Muscle of back (tissue), 11 donors: Measurements from ENCODE around the gene TIMM29. TPM values are rescaled to one million over a fixed set of nuclear protein-coding genes. Genes with fewer than 3 reads are reported as not detected.
A peak's percentile ranks its signal among the peaks of the same experiment; 100 is the strongest.

Source experiments
- DNase-seq, 3 donors: peaks; one replicate each; pipeline versions ENCODE4 v3.0.0 to v3.0.0-alpha.2; 2013
- polyA plus RNA-seq, 10 donors: library from polyadenylated mRNA; unstranded; fragments of 120-200 nt; gene quantifications; one replicate each; pipeline ENCODE4 v1.2.1, GENCODE V29; 2013; ENCODE audit not compliant: insufficient read length in 10 of 10

Gene TIMM29
- polyA plus RNA-seq, 10 donors, result 13.8 to 18.8 (median 16.8) TPM

GRCh38 chr19:10908380-10908960, 20.1 kb upstream of the TIMM29 start:
- DNase-seq, result no peak

- no peak for DNase-seq
These were observed 16.8 kb upstream of the TIMM29 start for GRCh38 chr19:10911579-10912363.

GRCh38 chr19:10912619-10913018, 16.0 kb upstream of the TIMM29 start:
- no peak for DNase-seq

- no peak for DNase-seq
These were observed 14.8 kb upstream of the TIMM29 start for GRCh38 chr19:10913716-10914340.

- peak; percentile 49 to 86 (median 58) for DNase-seq
These were observed 13.2 kb upstream of the TIMM29 start for GRCh38 chr19:10915130-10916091.

GRCh38 chr19:10916602-10917001, 12.0 kb upstream of the TIMM29 start:
- no peak for DNase-seq

GRCh38 chr19:10918359-10918758, 10.3 kb upstream of the TIMM29 start:
- no peak for DNase-seq

GRCh38 chr19:10919352-10920287, 9.0 kb upstream of the TIMM29 start:
- no peak for DNase-seq

GRCh38 chr19:10920288-10920655, 8.3 kb upstream of the TIMM29 start:
- DNase-seq, result no peak

GRCh38 chr19:10920781-10921180, 7.8 kb upstream of the TIMM29 start:
- DNase-seq, result no peak

GRCh38 chr19:10921199-10921909, 7.3 kb upstream of the TIMM29 start:
- DNase-seq, result no peak

GRCh38 chr19:10921910-10922637, 6.5 kb upstream of the TIMM29 start:
- DNase-seq, result no peak

GRCh38 chr19:10922638-10923014, 6.0 kb upstream of the TIMM29 start:
- no peak for DNase-seq

GRCh38 chr19:10923260-10924112, 5.1 kb upstream of the TIMM29 start:
- no peak for DNase-seq

- no peak for DNase-seq
These were observed 4.0 kb upstream of the TIMM29 start for GRCh38 chr19:10924597-10924996.

- DNase-seq, result no peak
These were observed 665 bp upstream of the TIMM29 start for GRCh38 chr19:10927730-10928562.

- DNase-seq, result no peak
These were observed 787 bp downstream of the TIMM29 start for GRCh38 chr19:10929402-10929794.
